ENCODE measurements around the gene CCDC102A.

CCDC102A gene

GRCh38 chr16:57517397-57518367 is 18.7 kb downstream of the CCDC102A start:
- H3K4me1 ChIP-seq (ENCODE audit: control insufficient read depth, insufficient read depth, low read length, unreplicated experiment): no peaks in the 10 kb centered on the region
- H3K36me3 ChIP-seq (ENCODE audit: insufficient read depth, low read length): no peaks in the 10 kb centered on the region

GRCh38 chr16:57516773-57517172 is 19.6 kb downstream of the CCDC102A start:
- H3K36me3 ChIP-seq (ENCODE audit: insufficient read depth, low read length): no peaks in the 10 kb centered on the region
- H3K4me3 ChIP-seq (ENCODE audit: low read depth, low read length): no peak overlapping the region
- no peaks in the 10 kb centered on the region for H3K4me1 ChIP-seq (ENCODE audit: control insufficient read depth, insufficient read depth, low read length, unreplicated experiment)
- no peak overlapping the region for H2AFZ ChIP-seq (ENCODE audit: low read length, unreplicated experiment)
- no peaks in the 10 kb centered on the region for H3K79me2 ChIP-seq (ENCODE audit: control insufficient read depth, insufficient read depth, low read length, unreplicated experiment)
- H3K27ac ChIP-seq (ENCODE audit: low read depth, low read length): no peak overlapping the region
- no peaks in the 10 kb centered on the region for H3K27me3 ChIP-seq (ENCODE audit: insufficient read depth, low read length)

More at GRCh38 chr16:57517397-57518367, 18.7 kb downstream of the CCDC102A start:
- H3K27me3 ChIP-seq (ENCODE audit: insufficient read depth, low read length): no peaks in the 10 kb centered on the region
- H3K79me2 ChIP-seq (ENCODE audit: control insufficient read depth, insufficient read depth, low read length, unreplicated experiment): no peaks in the 10 kb centered on the region
- H3K4me3 ChIP-seq (ENCODE audit: low read depth, low read length): no peak overlapping the region
- no peak overlapping the region for H3K27ac ChIP-seq (ENCODE audit: low read depth, low read length)
- H2AFZ ChIP-seq (ENCODE audit: low read length, unreplicated experiment): no peak overlapping the region

- H3K79me2 ChIP-seq (ENCODE audit: control insufficient read depth, insufficient read depth, low read length, unreplicated experiment): no peaks in the 10 kb centered on the region
- H2AFZ ChIP-seq (ENCODE audit: low read length, unreplicated experiment): no peak overlapping the region
- no peaks in the 10 kb centered on the region for H3K4me1 ChIP-seq (ENCODE audit: control insufficient read depth, insufficient read depth, low read length, unreplicated experiment)
- H3K27ac ChIP-seq (ENCODE audit: low read depth, low read length): no peak overlapping the region
- no peaks in the 10 kb centered on the region for H3K36me3 ChIP-seq (ENCODE audit: insufficient read depth, low read length)
- H3K27me3 ChIP-seq (ENCODE audit: insufficient read depth, low read length): no peaks in the 10 kb centered on the region
- no peak overlapping the region for H3K4me3 ChIP-seq (ENCODE audit: low read depth, low read length)
These were observed 20.1 kb downstream of the CCDC102A start for GRCh38 chr16:57516176-57516725.

GRCh38 chr16:57514791-57515600 is 21.4 kb downstream of the CCDC102A start:
- no peaks in the 10 kb centered on the region for H3K4me1 ChIP-seq (ENCODE audit: control insufficient read depth, insufficient read depth, low read length, unreplicated experiment)
- no peak overlapping the region for H3K27ac ChIP-seq (ENCODE audit: low read depth, low read length)
- H3K79me2 ChIP-seq (ENCODE audit: control insufficient read depth, insufficient read depth, low read length, unreplicated experiment): no peaks in the 10 kb centered on the region
- no peak overlapping the region for H3K4me3 ChIP-seq (ENCODE audit: low read depth, low read length)
- no peak overlapping the region for H2AFZ ChIP-seq (ENCODE audit: low read length, unreplicated experiment)
- no peaks in the 10 kb centered on the region for H3K27me3 ChIP-seq (ENCODE audit: insufficient read depth, low read length)
- no peaks in the 10 kb centered on the region for H3K36me3 ChIP-seq (ENCODE audit: insufficient read depth, low read length)

- Histone ChIP-seq H3K36me3 (ENCODE audit: insufficient read depth, low read length) (no peaks in the 10 kb centered on the region), H3K4me3 (ENCODE audit: low read depth, low read length) (no peak overlapping the region), H3K4me1 (ENCODE audit: control insufficient read depth, insufficient read depth, low read length, unreplicated experiment) (no peaks in the 10 kb centered on the region), H3K27me3 (ENCODE audit: insufficient read depth, low read length) (no peaks in the 10 kb centered on the region), H2AFZ (ENCODE audit: low read length, unreplicated experiment) (no peak overlapping the region), H3K27ac (ENCODE audit: low read depth, low read length) (no peak overlapping the region), H3K79me2 (ENCODE audit: control insufficient read depth, insufficient read depth, low read length, unreplicated experiment) (no peaks in the 10 kb centered on the region)
These were observed 22.0 kb downstream of the CCDC102A start for GRCh38 chr16:57514371-57514770.

GRCh38 chr16:57513371-57514102 is 22.8 kb downstream of the CCDC102A start:
- no peaks in the 10 kb centered on the region for H3K4me1 ChIP-seq (ENCODE audit: control insufficient read depth, insufficient read depth, low read length, unreplicated experiment)
- no peak overlapping the region for H3K27ac ChIP-seq (ENCODE audit: low read depth, low read length)
- no peaks in the 10 kb centered on the region for H3K79me2 ChIP-seq (ENCODE audit: control insufficient read depth, insufficient read depth, low read length, unreplicated experiment)
- no peak overlapping the region for H2AFZ ChIP-seq (ENCODE audit: low read length, unreplicated experiment)
- H3K4me3 ChIP-seq (ENCODE audit: low read depth, low read length): no peak overlapping the region
- H3K27me3 ChIP-seq (ENCODE audit: insufficient read depth, low read length): no peaks in the 10 kb centered on the region
- H3K36me3 ChIP-seq (ENCODE audit: insufficient read depth, low read length): no peaks in the 10 kb centered on the region

GRCh38 chr16:57512296-57513001 is 23.9 kb downstream of the CCDC102A start:
- Histone ChIP-seq H3K27ac (ENCODE audit: low read depth, low read length) (no peak overlapping the region), H3K4me1 (ENCODE audit: control insufficient read depth, insufficient read depth, low read length, unreplicated experiment) (no peaks in the 10 kb centered on the region), H3K27me3 (ENCODE audit: insufficient read depth, low read length) (no peaks in the 10 kb centered on the region), H2AFZ (ENCODE audit: low read length, unreplicated experiment) (no peak overlapping the region), H3K4me3 (ENCODE audit: low read depth, low read length) (no peak overlapping the region), H3K79me2 (ENCODE audit: control insufficient read depth, insufficient read depth, low read length, unreplicated experiment) (no peaks in the 10 kb centered on the region), H3K36me3 (ENCODE audit: insufficient read depth, low read length) (no peaks in the 10 kb centered on the region)

GRCh38 chr16:57510016-57510871 is 26.1 kb downstream of the CCDC102A start:
- no peak overlapping the region for H3K4me3 ChIP-seq (ENCODE audit: low read depth, low read length)
- no peaks in the 10 kb centered on the region for H3K36me3 ChIP-seq (ENCODE audit: insufficient read depth, low read length)
- H2AFZ ChIP-seq (ENCODE audit: low read length, unreplicated experiment): no peak overlapping the region
- H3K4me1 ChIP-seq (ENCODE audit: control insufficient read depth, insufficient read depth, low read length, unreplicated experiment): no peaks in the 10 kb centered on the region
- no peak overlapping the region for H3K27ac ChIP-seq (ENCODE audit: low read depth, low read length)
- no peaks in the 10 kb centered on the region for H3K79me2 ChIP-seq (ENCODE audit: control insufficient read depth, insufficient read depth, low read length, unreplicated experiment)
- no peaks in the 10 kb centered on the region for H3K27me3 ChIP-seq (ENCODE audit: insufficient read depth, low read length)

GRCh38 chr16:57509231-57509923 is 27.0 kb downstream of the CCDC102A start:
- Histone ChIP-seq H3K79me2 (ENCODE audit: control insufficient read depth, insufficient read depth, low read length, unreplicated experiment) (no peaks in the 10 kb centered on the region), H3K4me3 (ENCODE audit: low read depth, low read length) (no peak overlapping the region), H3K36me3 (ENCODE audit: insufficient read depth, low read length) (no peaks in the 10 kb centered on the region), H3K4me1 (ENCODE audit: control insufficient read depth, insufficient read depth, low read length, unreplicated experiment) (no peaks in the 10 kb centered on the region), H3K27me3 (ENCODE audit: insufficient read depth, low read length) (no peaks in the 10 kb centered on the region), H2AFZ (ENCODE audit: low read length, unreplicated experiment) (no peak overlapping the region), H3K27ac (ENCODE audit: low read depth, low read length) (no peak overlapping the region)
